KMS-11 (cell line): ENCODE results near the gene AQR.
A peak's percentile ranks its signal among the peaks of the same experiment; 100 is the strongest.
"Not testable (repeated sequence)": the region's sequence is repeated elsewhere in the genome, so short reads cannot be mapped to it uniquely, and the experiment has no call there.

Experiments used
- H2AFZ ChIP-seq: fragments of 200-600 bp; sonication (generic); 2 replicates; pipeline ENCODE4 v1.6.1; 2016; ENCODE audit warnings: antibody characterized with exemption, mixed run types, low read depth
- H3K27ac ChIP-seq: fragments of 200-600 bp; sonication (generic); 2 replicates; pipeline ENCODE4 v1.6.1; 2016; ENCODE audit warnings: mild to moderate bottlenecking, mixed run types
- H3K27me3 ChIP-seq: fragments of 200-600 bp; sonication (generic); 2 replicates; pipeline ENCODE4 v1.6.1; 2017; ENCODE audit warnings: mild to moderate bottlenecking, low read depth, mixed run types, moderate library complexity; ENCODE audit not compliant: insufficient read depth
- H3K36me3 ChIP-seq: fragments of 200-600 bp; sonication (generic); 2 replicates; pipeline ENCODE4 v1.6.1; 2017; ENCODE audit warnings: mild to moderate bottlenecking, mixed run types; ENCODE audit not compliant: insufficient read depth
- H3K4me1 ChIP-seq: fragments of 200-600 bp; sonication (generic); 2 replicates; pipeline ENCODE4 v1.6.1; 2016; ENCODE audit warnings: mild to moderate bottlenecking, low read depth, mixed run types; ENCODE audit not compliant: poor library complexity, severe bottlenecking
- H3K4me2 ChIP-seq: fragments of 200-600 bp; sonication (generic); 2 replicates; pipeline ENCODE4 v1.7.0; 2016; ENCODE audit warnings: mild to moderate bottlenecking, mixed run types
- H3K4me3 ChIP-seq: fragments of 200-600 bp; sonication (generic); IDR thresholded peaks from 2 replicates; pipeline ENCODE4 v1.6.1; 2017; ENCODE audit warnings: low read depth, low read length, mixed read lengths; ENCODE audit not compliant: insufficient read depth
- H3K79me2 ChIP-seq: fragments of 200-600 bp; sonication (generic); 2 replicates; pipeline ENCODE4 v1.6.1; 2016; ENCODE audit warnings: low read depth, mixed run types; ENCODE audit not compliant: insufficient read depth
- H3K9ac ChIP-seq: fragments of 200-600 bp; sonication (generic); 2 replicates; pipeline ENCODE4 v1.6.1; 2016; ENCODE audit warnings: mild to moderate bottlenecking, mixed run types
- H4K20me1 ChIP-seq: fragments of 200-600 bp; sonication (generic); 2 replicates; pipeline ENCODE4 v1.6.1; 2016; ENCODE audit warnings: mild to moderate bottlenecking, mixed run types; ENCODE audit not compliant: insufficient read depth
- CTCF ChIP-seq: fragments of 200-600 bp; sonication (generic); conservative IDR thresholded peaks from 2 replicates; pipeline ENCODE4 v1.6.1; 2017; ENCODE audit warnings: low read depth, mild to moderate bottlenecking, antibody characterized with exemption, low read length, moderate library complexity, mixed read lengths

Gene AQR

GRCh38 chr15:34976743-34977142 is 7.2 kb upstream of the AQR start:
- Histone ChIP-seq H3K4me2 (no peak overlapping the region), H4K20me1 (no peaks in the 10 kb centered on the region; the same call in 1 of the 2 replicates), H3K27me3 (no peaks in the 10 kb centered on the region), H2AFZ (no peak overlapping the region), H3K4me1 (no peaks in the 10 kb centered on the region), H3K36me3 (no peaks in the 10 kb centered on the region), H3K27ac (no peak overlapping the region), H3K79me2 (no peaks in the 10 kb centered on the region), H3K9ac (no peak overlapping the region), H3K4me3 (no peak overlapping the region)
- no peak for TF ChIP-seq CTCF

- no peaks in the 10 kb centered on the region for H3K79me2 ChIP-seq
- H3K36me3 ChIP-seq, result no peaks in the 10 kb centered on the region
- H3K27me3 ChIP-seq, result no peaks in the 10 kb centered on the region
- H3K4me1 ChIP-seq, result no peaks in the 10 kb centered on the region
- H4K20me1 ChIP-seq, result no peaks in the 10 kb centered on the region; the same call in 1 of the 2 replicates
- no peak overlapping the region for H2AFZ ChIP-seq
- H3K4me3 ChIP-seq, result no peak overlapping the region
- TF ChIP-seq CTCF, result no peak
- H3K4me2 ChIP-seq, result no peak overlapping the region
- H3K27ac ChIP-seq, result no peak overlapping the region
- no peak overlapping the region for H3K9ac ChIP-seq
These were observed 6.5 kb upstream of the AQR start for GRCh38 chr15:34976073-34976472.

DNA sequence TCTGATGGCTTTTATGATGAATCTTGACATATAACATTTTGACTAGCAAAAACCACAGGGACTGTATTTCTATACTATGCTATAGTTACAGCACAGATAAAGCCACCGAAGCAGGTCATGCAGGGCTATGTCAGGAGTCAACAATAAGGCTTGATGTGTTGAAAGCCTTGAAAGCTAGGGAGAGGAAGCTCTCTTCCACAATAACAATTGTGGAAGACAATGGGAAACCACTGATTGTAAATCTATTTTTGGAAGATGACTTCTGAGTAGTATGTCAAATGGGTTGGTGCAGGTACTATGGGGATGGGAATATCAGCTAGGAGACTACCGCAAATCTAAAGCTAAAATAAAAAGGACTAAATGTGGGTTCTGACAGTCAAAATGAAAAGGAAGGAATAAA is 4.0 kb upstream of the AQR start:
- Histone ChIP-seq H3K4me3 (no peak overlapping the region), H3K4me2 (no peak overlapping the region), H3K79me2 (peaks cover 10% of the 10 kb centered on the region), H3K9ac (no peak overlapping the region), H4K20me1 (no peaks in the 10 kb centered on the region; the same call in 1 of the 2 replicates), H3K4me1 (peaks cover 1% of the 10 kb centered on the region), H3K36me3 (no peaks in the 10 kb centered on the region), H3K27ac (no peak overlapping the region), H2AFZ (no peak overlapping the region), H3K27me3 (no peaks in the 10 kb centered on the region)
- TF ChIP-seq CTCF, result no peak

GRCh38 chr15:34970098-34970643 is 629 bp upstream of the AQR start:
- H3K36me3 ChIP-seq, H4K20me1 ChIP-seq, H3K27me3 ChIP-seq, H3K4me1 ChIP-seq, H3K4me3 ChIP-seq: not testable (repeated sequence)
- Histone ChIP-seq H2AFZ (peak overlapping the region; percentile 78), H3K27ac (peak overlapping the region; percentile 51; the same call in 1 of the 2 replicates), H3K9ac (peak overlapping the region; percentile 77; the same call in 1 of the 2 replicates), H3K79me2 (peaks cover 39% of the 10 kb centered on the region), H3K4me2 (0 out of 2 replicates have a peak overlapping the region, but pooled peaks have one; percentile 27)

DNA sequence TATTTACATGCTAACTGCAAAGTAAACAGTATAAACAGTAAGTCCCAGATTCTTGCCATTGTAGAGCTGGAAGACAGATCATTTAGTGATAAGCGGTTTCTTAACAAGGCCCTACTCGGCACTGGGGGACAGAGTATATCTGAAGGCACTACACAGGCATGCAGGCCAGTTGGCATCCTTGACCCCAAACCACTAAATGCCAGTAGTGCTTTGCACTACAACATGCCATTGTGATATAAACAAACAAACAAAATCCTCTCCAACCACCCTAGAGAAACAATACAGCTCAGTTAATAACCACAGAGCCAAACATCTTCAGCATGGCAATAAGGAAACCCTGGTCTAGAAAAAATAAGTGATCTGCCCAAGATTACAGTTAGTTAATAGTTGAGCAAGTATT is 5.3 kb downstream of the AQR start:
- no peaks in the 10 kb centered on the region for H3K27me3 ChIP-seq
- H3K36me3 ChIP-seq, result no peaks in the 10 kb centered on the region; the same call in 1 of the 2 replicates
- H3K79me2 ChIP-seq, result peaks cover 52% of the 10 kb centered on the region
- no peak overlapping the region for H3K4me3 ChIP-seq
- H3K4me1 ChIP-seq, result peaks cover 9% of the 10 kb centered on the region
- H3K27ac ChIP-seq, result no peak overlapping the region
- no peaks in the 10 kb centered on the region for H4K20me1 ChIP-seq
- no peak overlapping the region for H2AFZ ChIP-seq
- H3K4me2 ChIP-seq, result no peak overlapping the region
- TF ChIP-seq CTCF, result no peak
- no peak overlapping the region for H3K9ac ChIP-seq
